Umbilical cord (tissue), 2 donors: ENCODE measurements around the gene KRTCAP2. TPM values are rescaled to one million over a fixed set of nuclear protein-coding genes. Genes with fewer than 3 reads are reported as not detected.
A peak's percentile ranks its signal among the peaks of the same experiment; 100 is the strongest.
"Not testable (repeated sequence)": the region's sequence is repeated elsewhere in the genome, so short reads cannot be mapped to it uniquely, and the experiment has no call there.

Experiments used
- DNase-seq: peaks from one replicate; pipeline ENCODE4 v3.0.0-alpha.2; 2015; ENCODE audit warnings: low spot score
- total RNA-seq: library from RNA; depleted of rRNA; stranded (reverse); fragments of >200 nt; gene quantifications from one replicate; pipeline ENCODE4 v1.2.3, GENCODE V29; 2014; ENCODE audit warnings: low replicate concordance; ENCODE audit not compliant: insufficient read depth

KRTCAP2 gene
- total RNA-seq = 45.5 TPM

- DNase-seq = peak; percentile 97
Measured at GRCh38 chr1:155172732-155173477, at the start of gene KRTCAP2. KRTCAP2 (minus strand) TSS chr1:155173304; CDS start chr1:155173224, 80 bp downstream.

- DNase-seq = not testable (repeated sequence)
Measured at GRCh38 chr1:155220211-155220965, 47.3 kb upstream of the KRTCAP2 start.

- peak; percentile 59 for DNase-seq
Measured at GRCh38 chr1:155219592-155220031, 46.5 kb upstream of the KRTCAP2 start.

- DNase-seq = peak; percentile 75
Measured at GRCh38 chr1:155218854-155219591, 45.9 kb upstream of the KRTCAP2 start.

GRCh38 chr1:155214702-155215101, 41.6 kb upstream of the KRTCAP2 start:
- DNase-seq = not testable (repeated sequence)

- not testable (repeated sequence) for DNase-seq
Measured at GRCh38 chr1:155212051-155212440, 38.9 kb upstream of the KRTCAP2 start.

- DNase-seq = not testable (repeated sequence)
Measured at GRCh38 chr1:155211381-155212050, 38.4 kb upstream of the KRTCAP2 start.

GRCh38 chr1:155210314-155211104, 37.4 kb upstream of the KRTCAP2 start:
- DNase-seq = no peak

- no peak for DNase-seq
Measured at GRCh38 chr1:155209312-155209721, 36.2 kb upstream of the KRTCAP2 start.

GRCh38 chr1:155208541-155209311, 35.6 kb upstream of the KRTCAP2 start, which contains the start of gene MTX1:
MTX1 (plus strand) TSS chr1:155208695; CDS start chr1:155208805, 110 bp downstream.
- peak; percentile 96 for DNase-seq

GRCh38 chr1:155207806-155208540, 34.9 kb upstream of the KRTCAP2 start, which contains the start of gene THBS3:
THBS3 (minus strand) TSS chr1:155207897; CDS start chr1:155207876, 21 bp downstream.
- DNase-seq = peak; percentile 81

- peak; percentile 86 for DNase-seq
Measured at GRCh38 chr1:155206891-155207805, 34.0 kb upstream of the KRTCAP2 start.

- no peak for DNase-seq
Measured at GRCh38 chr1:155205969-155206593, 33.0 kb upstream of the KRTCAP2 start.

GRCh38 chr1:155205035-155205434, 31.9 kb upstream of the KRTCAP2 start:
- DNase-seq = no peak

GRCh38 chr1:155202731-155203515, 29.8 kb upstream of the KRTCAP2 start:
- no peak for DNase-seq

- no peak for DNase-seq
Measured at GRCh38 chr1:155202198-155202597, 29.1 kb upstream of the KRTCAP2 start.
